K562 (cell line): ENCODE measurements around the gene ANKRD60. TPM values are rescaled to one million over a fixed set of nuclear protein-coding genes. Genes with fewer than 3 reads are reported as not detected.

Experiments
- ATF1 ChIP-seq, 2 experiments: fragments of 450-650 bp in 1 of 2; IDR thresholded peaks; 2 replicates each; pipeline ENCODE4 v1.6.1; 2016; ENCODE audit warnings: missing compliant biosample characterization in 1 of 2, missing genetic modification characterization in 1 of 2
- CEBPB ChIP-seq: fragments of 450-650 bp; IDR thresholded peaks from 2 replicates; pipeline ENCODE4 v1.6.1; 2016; ENCODE audit warnings: missing genetic modification characterization, missing compliant biosample characterization
- CHCHD3 ChIP-seq: fragments of 250-450 bp; sonication (Bioruptor Pico); IDR thresholded peaks from 2 replicates; pipeline ENCODE4 v2.1.2; 2022; ENCODE audit warnings: mild to moderate bottlenecking
- DDX20 ChIP-seq: fragments of 450-650 bp; IDR thresholded peaks from 2 replicates; pipeline ENCODE4 v1.6.1; 2016; ENCODE audit warnings: missing genetic modification characterization, low read depth, mild to moderate bottlenecking, missing compliant biosample characterization, moderate library complexity
- ETS1 ChIP-seq: conservative IDR thresholded peaks from 2 replicates; pipeline ENCODE4 v1.6.1; 2011; ENCODE audit warnings: low read depth, mild to moderate bottlenecking, low read length; ENCODE audit not compliant: control insufficient read depth
- FOXJ2 ChIP-seq: fragments of 200-800 bp; sonication (Bioruptor generic); IDR thresholded peaks from 2 replicates; pipeline ENCODE4 v1.6.1; 2016; ENCODE audit warnings: missing genetic modification characterization, missing compliant biosample characterization
- L3MBTL2 ChIP-seq: fragments of 450-650 bp; IDR thresholded peaks from 2 replicates; pipeline ENCODE4 v1.6.1; 2016; ENCODE audit warnings: mild to moderate bottlenecking, moderate library complexity
- NEUROD1 ChIP-seq: fragments of 150-350 bp; IDR thresholded peaks from 2 replicates; pipeline ENCODE4 v1.6.1; 2014; ENCODE audit warnings: borderline replicate concordance, low read length, low read depth; ENCODE audit not compliant: partially characterized antibody
- NFATC3 ChIP-seq: fragments of 450-650 bp; IDR thresholded peaks from 2 replicates; pipeline ENCODE4 v1.6.1; 2017; ENCODE audit warnings: mild to moderate bottlenecking
- NR4A1 ChIP-seq, 2 experiments: fragments of 250-450 bp in 1 of 2; fragments of 450-650 bp in 1 of 2; sonication (Bioruptor Pico) in 1 of 2; IDR thresholded peaks; 2 replicates each; pipeline versions ENCODE4 v1.4.0 to v1.6.1; 2016 to 2020; ENCODE audit warnings: mild to moderate bottlenecking in 2 of 2, missing compliant biosample characterization in 1 of 2, missing genetic modification characterization in 1 of 2, moderate library complexity in 1 of 2
- PTBP1 ChIP-seq: fragments of 200-400 bp; formaldehyde crosslinking; IDR thresholded peaks from 2 replicates; pipeline ENCODE4 v1.6.1; 2017; ENCODE audit warnings: low read depth, low read length
- RB1 ChIP-seq: fragments of 450-650 bp; IDR thresholded peaks from 2 replicates; pipeline ENCODE4 v1.6.1; 2017; ENCODE audit warnings: low read depth, mild to moderate bottlenecking
- RBM15 ChIP-seq: fragments of 200-400 bp; formaldehyde crosslinking; IDR thresholded peaks from 2 replicates; pipeline ENCODE4 v1.6.1; 2018; ENCODE audit warnings: mild to moderate bottlenecking, low read length, moderate library complexity; ENCODE audit not compliant: insufficient read depth
- XRCC5 ChIP-seq: fragments of 200-400 bp; formaldehyde crosslinking; IDR thresholded peaks from 2 replicates; pipeline ENCODE4 v1.6.1; 2017; ENCODE audit warnings: low read depth, mild to moderate bottlenecking, low read length
- ZFP36 ChIP-seq: fragments of 150-350 bp; IDR thresholded peaks from 2 replicates; pipeline ENCODE4 v1.6.1; 2018; ENCODE audit warnings: low read length, low read depth; ENCODE audit not compliant: partially characterized antibody
- ZNF140 ChIP-seq: fragments of 250-450 bp; sonication (Bioruptor Pico); IDR thresholded peaks from 2 replicates; pipeline ENCODE4 v1.8.0; 2021; ENCODE audit warnings: moderate library complexity, mild to moderate bottlenecking, inconsistent platforms
- ZNF184 ChIP-seq: sonication (generic); formaldehyde crosslinking; IDR thresholded peaks from 2 replicates; pipeline ENCODE4 v1.5.0; 2020; ENCODE audit warnings: missing genetic modification reagents
- ZNF217 ChIP-seq: sonication (generic); formaldehyde crosslinking; IDR thresholded peaks from 2 replicates; pipeline ENCODE4 v1.8.0; 2022; ENCODE audit warnings: mild to moderate bottlenecking, missing genetic modification reagents
- ZNF253 ChIP-seq: fragments of 250-450 bp; sonication (Bioruptor Pico); conservative IDR thresholded peaks from 2 replicates; pipeline ENCODE4 v1.6.1; 2021; ENCODE audit warnings: mild to moderate bottlenecking
- ZNF408 ChIP-seq: fragments of 250-450 bp; sonication (Bioruptor Pico); IDR thresholded peaks from 2 replicates; pipeline ENCODE4 v1.4.0; 2020; ENCODE audit warnings: low read depth, mild to moderate bottlenecking, moderate library complexity
- ZNF445 ChIP-seq: fragments of 250-450 bp; sonication (Bioruptor Pico); IDR thresholded peaks from 2 replicates; pipeline ENCODE4 v1.4.0; 2020; ENCODE audit warnings: low read depth, mild to moderate bottlenecking, moderate library complexity
- ZNF707 ChIP-seq: fragments of 250-450 bp; sonication (Bioruptor Pico); conservative IDR thresholded peaks from 2 replicates; pipeline ENCODE4 v1.8.0; 2022; ENCODE audit warnings: inconsistent platforms, mild to moderate bottlenecking, moderate library complexity
- polyA plus RNA-seq, 8 experiments: library from polyadenylated mRNA; depleted of rRNA in 4 of 8; stranded (reverse) in 5 of 8; unstranded in 3 of 8; fragments of >200 nt; fragmentation: Nextera tagmentation in 2 of 8; fragmentation: Illumina TruSeq in 1 of 8; extraction: Ambion mirVana in 2 of 8; extraction: Trizol in 1 of 8; gene quantifications; 2 replicates each; pipeline versions ENCODE4 v1.2.1 to v1.2.3, GENCODE V29; 2011 to 2014; ENCODE audit warnings: inconsistent platforms in 1 of 8, missing spikeins in 1 of 8
- total RNA-seq, 7 experiments: library from RNA; depleted of rRNA in 6 of 7; stranded (reverse); fragments of >200 nt in 6 of 7; fragmentation: Illumina TruSeq in 2 of 7; extraction: Trizol in 2 of 7; gene quantifications; 2 replicates each; pipeline versions ENCODE4 v1.2.1 to v1.2.3, GENCODE V29; 2011 to 2021; ENCODE audit warnings: low replicate concordance in 1 of 7
- TF ChIP-seq, protein P1 (sequence below): fragments of 250-450 bp; sonication (Bioruptor Pico); IDR thresholded peaks from 2 replicates; pipeline ENCODE4 v1.8.0; 2021; ENCODE audit warnings: borderline replicate concordance, mild to moderate bottlenecking, moderate library complexity; ENCODE audit not compliant: poor library complexity, severe bottlenecking
- TF ChIP-seq, protein P2 (sequence below): fragments of 450-650 bp; IDR thresholded peaks from 2 replicates; pipeline ENCODE4 v1.6.1; 2018; ENCODE audit not compliant: partially characterized antibody

Gene ANKRD60
- total and polyA plus RNA-seq, 9 of the 15 experiments (the other 6 are each of a cell fraction or from before 2014, with no cell fraction given), result not detected

DNA sequence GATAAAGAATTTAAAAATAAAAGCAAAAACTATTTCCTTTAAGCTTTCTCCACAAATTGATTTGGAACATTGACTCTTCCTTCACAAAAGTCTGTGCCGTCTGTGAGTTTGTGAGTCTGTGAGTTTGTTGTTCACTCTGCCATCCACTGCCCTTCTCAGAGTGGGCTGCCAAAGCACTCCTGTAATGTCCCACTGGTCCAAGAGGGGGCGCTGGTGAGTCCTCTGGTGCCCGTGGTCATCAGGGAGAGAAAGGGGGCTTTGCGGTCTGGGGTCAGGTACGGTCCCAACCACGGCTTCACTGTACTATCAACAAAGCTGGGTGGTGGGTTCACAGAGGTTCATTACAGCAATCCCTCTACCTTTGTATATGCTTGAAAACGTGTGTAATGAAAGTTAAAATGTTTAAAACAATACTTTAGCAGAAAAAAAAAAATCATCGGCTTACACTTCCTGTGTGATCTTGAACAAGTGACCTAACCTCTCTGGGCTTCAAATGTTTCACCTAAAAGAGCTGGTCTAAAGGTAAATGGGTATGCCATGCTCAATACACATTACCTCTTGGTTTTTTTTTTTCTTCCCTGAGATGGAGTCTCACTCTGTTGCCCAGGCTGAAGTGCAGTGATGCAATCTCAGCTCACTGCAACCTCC is 5.6 kb upstream of the ANKRD60 start (continued):
- TF ChIP-seq RB1 (peak; percentile 45; the same call in 1 of the 2 replicates), ZNF217 (CRISPR knock-in tag) (no peak), DDX20 (no peak), ZNF253 (CRISPR knock-in tag) (no peak), ZFP36 (peak; percentile 70), ZNF140 (CRISPR knock-in tag) (no peak), L3MBTL2 (no peak), CHCHD3 (CRISPR knock-in tag) (no peak), ZNF184 (no peak), ZNF707 (CRISPR knock-in tag) (no peak), FOXJ2 (no peak), RBM15 (no peak), XRCC5 (0 out of 2 replicates have a peak, but pooled peaks have one; percentile 31), NR4A1 (CRISPR knock-in tag; IDR thresholded peaks at IDR 0.05) (no peak), NR4A1 (tag; IDR thresholded peaks at IDR 0.05) (no peak), PTBP1 (no peak), ETS1 (no peak), NEUROD1 (no peak), ZNF445 (CRISPR knock-in tag) (no peak), NFATC3 (no peak), ATF1 (CRISPR knock-in tag; IDR thresholded peaks at IDR 0.05) (no peak), ATF1 (tag; IDR thresholded peaks at IDR 0.05) (no peak), ZNF408 (CRISPR knock-in tag) (no peak), CEBPB (peak; percentile 33; the same call in 1 of the 2 replicates)
- TF ChIP-seq, protein P1, sequence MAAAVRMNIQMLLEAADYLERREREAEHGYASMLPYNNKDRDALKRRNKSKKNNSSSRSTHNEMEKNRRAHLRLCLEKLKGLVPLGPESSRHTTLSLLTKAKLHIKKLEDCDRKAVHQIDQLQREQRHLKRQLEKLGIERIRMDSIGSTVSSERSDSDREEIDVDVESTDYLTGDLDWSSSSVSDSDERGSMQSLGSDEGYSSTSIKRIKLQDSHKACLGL (CRISPR knock-in tag), result no peak
- TF ChIP-seq, protein P2, sequence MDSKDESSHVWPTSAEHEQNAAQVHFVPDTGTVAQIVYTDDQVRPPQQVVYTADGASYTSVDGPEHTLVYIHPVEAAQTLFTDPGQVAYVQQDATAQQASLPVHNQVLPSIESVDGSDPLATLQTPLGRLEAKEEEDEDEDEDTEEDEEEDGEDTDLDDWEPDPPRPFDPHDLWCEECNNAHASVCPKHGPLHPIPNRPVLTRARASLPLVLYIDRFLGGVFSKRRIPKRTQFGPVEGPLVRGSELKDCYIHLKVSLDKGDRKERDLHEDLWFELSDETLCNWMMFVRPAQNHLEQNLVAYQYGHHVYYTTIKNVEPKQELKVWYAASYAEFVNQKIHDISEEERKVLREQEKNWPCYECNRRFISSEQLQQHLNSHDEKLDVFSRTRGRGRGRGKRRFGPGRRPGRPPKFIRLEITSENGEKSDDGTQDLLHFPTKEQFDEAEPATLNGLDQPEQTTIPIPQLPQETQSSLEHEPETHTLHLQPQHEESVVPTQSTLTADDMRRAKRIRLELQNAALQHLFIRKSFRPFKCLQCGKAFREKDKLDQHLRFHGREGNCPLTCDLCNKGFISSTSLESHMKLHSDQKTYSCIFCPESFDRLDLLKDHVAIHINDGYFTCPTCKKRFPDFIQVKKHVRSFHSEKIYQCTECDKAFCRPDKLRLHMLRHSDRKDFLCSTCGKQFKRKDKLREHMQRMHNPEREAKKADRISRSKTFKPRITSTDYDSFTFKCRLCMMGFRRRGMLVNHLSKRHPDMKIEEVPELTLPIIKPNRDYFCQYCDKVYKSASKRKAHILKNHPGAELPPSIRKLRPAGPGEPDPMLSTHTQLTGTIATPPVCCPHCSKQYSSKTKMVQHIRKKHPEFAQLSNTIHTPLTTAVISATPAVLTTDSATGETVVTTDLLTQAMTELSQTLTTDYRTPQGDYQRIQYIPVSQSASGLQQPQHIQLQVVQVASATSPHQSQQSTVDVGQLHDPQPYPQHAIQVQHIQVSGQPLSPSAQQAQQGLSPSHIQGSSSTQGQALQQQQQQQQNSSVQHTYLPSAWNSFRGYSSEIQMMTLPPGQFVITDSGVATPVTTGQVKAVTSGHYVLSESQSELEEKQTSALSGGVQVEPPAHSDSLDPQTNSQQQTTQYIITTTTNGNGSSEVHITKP, result no peak
